HG03045 (cell line): ENCODE measurements around the gene MED15.
"Not testable (repeated sequence)": the region's sequence is repeated elsewhere in the genome, so short reads cannot be mapped to it uniquely, and the experiment has no call there.

Source experiments
- ATAC-seq: cut with Tn5 transposase; IDR thresholded peaks from one replicate; pipeline ENCODE4 v1.9.1; 2021; ENCODE audit warnings: mild to moderate bottlenecking, moderate library complexity; ENCODE audit not compliant: unreplicated experiment

MED15 gene

DNA sequence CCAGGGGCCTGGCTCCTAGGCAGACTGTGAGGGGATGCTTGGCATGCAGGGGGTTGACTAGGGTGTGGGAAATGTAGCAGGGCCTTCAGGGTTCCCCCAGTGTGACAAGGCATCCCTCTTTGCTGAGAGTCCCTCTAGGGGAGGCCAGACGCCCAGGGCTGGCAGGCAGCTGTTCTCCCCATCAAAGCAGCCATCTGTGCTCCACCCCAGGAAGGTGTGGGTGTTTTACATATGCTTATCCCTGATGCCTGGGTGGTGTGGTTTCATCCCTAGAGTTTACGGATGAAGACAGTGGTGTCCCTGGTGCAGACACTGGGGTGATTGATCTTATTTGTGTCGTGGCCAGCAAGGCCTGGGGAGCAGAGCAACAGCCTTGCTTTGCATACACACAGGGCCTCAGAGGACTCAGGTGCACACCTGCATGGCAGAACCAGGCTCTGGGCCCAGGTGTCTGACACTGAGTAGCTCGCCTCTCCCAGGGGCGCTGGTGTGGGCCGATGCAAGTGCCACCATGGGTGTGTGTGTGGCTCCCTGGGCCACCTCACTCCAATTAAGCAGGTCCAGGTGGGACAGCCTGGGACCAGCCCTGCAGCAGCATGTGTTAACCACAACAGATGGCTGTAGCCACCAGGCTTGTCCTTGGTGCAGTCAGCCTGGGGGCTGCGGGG is 74.2 kb downstream of the MED15 start:
- ATAC-seq, result no peak

DNA sequence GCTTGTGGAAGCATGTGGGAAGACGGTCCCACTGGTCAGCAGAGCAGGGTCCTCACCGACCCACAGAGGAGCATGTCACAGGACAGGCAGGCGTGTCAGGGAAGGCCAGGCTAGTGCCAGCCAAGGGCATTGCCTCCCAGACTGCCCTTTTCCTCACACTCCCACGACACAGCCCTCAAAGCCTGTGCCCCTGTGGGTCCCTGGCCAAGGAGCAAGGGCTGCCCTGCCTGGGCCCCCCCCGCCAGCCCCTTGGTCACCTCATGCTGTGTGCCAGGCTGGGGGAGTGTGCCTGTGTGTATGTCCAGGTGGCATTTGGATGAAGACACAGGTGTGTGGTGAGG is 74.7 kb downstream of the MED15 start:
- no peak for ATAC-seq

DNA sequence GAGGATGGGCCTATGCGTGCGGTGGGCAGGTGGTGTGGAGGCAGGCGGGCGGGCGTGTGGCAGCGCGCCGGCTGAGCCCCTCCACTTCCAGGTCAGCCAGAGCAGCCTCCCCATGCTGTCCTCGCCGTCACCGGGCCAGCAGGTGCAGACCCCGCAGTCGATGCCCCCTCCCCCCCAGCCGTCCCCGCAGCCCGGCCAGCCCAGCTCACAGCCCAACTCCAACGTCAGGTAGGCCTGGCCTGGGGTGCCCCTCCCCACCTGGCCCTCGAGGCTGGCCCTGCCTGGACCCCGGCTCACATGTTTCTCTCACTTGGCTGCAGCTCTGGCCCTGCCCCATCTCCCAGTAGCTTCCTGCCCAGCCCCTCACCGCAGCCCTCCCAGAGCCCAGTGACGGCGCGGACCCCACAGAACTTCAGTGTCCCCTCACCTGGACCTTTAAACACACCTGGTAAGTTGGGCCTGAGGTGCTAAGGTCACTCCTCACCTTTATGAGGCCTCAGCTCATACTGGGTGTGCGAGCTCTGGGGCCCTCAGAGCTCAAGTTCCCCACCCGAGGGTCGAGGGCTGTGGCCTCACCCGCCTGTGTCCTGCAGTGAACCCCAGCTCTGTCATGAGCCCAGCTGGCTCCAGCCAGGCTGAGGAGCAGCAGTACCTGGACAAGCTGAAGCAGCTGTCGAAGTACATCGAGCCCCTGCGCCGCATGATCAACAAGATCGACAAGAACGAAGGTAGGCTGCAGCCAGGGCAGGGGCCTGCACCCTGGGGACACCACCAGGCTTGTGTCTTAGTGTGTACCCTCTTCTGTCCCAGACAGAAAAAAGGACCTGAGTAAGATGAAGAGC is 75.3 kb downstream of the MED15 start:
- ATAC-seq, result no peak

DNA sequence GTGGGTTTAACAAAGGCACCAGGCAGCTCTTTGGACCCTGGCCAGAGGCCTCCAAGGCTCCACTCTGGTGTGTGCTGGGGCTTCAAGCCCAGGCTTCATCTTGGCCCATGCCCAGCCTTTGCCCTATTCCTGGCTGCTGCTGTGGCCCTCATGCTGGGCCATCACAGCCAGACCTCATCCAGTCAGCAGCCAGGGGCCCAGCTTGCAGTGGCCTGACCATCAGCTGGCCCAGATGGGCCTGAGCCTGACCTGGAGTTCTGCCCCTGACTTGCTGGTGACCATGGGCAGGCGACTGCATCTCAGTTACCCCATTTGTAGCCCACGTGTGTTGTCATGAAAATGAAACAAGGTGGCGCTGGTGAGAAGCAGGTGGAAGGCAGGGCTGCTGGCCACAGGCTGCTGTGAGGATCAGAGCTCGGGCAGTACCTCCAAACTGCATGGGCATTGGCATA is 76.1 kb downstream of the MED15 start:
- ATAC-seq, result no peak

DNA sequence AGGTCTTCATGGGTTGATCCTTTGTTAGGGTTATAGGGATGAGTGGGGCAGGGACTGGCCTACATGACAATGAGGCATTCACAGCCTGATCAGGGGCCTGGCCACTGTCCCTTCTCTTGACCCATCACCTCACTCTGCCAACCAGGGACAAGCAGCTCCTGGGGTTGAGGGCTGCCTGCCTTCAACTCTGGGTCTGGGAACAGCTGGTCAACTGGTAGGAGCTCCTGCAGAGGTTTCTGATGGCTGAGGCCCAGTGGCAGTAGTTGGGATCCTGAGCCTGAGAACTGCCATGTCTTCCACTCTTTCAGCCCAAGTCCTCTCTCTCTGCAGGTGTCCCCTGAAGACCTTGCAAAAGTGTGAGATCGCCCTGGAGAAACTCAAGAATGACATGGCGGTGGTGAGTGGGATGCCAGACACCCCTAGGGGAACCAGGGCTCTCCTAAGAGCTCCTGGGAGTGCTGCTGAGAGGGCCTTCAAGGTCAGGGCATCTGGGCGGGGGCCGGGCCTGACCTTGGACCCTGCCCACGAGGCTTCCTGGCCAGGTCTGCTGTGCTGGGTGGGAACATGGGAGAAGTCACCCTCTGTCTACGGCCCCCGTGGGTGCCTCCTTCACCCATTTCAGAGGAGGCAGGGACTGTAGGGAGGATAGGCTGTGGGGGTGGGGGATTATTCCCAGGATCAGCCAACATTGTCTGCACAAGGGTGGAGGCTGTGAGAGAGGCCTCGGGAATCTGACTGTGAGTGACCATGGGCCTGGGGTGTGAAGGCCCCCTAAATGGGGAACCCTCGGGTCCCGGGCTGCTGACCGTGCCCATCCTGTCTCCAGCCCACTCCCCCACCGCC is 76.8 kb downstream of the MED15 start:
- no peak for ATAC-seq

DNA sequence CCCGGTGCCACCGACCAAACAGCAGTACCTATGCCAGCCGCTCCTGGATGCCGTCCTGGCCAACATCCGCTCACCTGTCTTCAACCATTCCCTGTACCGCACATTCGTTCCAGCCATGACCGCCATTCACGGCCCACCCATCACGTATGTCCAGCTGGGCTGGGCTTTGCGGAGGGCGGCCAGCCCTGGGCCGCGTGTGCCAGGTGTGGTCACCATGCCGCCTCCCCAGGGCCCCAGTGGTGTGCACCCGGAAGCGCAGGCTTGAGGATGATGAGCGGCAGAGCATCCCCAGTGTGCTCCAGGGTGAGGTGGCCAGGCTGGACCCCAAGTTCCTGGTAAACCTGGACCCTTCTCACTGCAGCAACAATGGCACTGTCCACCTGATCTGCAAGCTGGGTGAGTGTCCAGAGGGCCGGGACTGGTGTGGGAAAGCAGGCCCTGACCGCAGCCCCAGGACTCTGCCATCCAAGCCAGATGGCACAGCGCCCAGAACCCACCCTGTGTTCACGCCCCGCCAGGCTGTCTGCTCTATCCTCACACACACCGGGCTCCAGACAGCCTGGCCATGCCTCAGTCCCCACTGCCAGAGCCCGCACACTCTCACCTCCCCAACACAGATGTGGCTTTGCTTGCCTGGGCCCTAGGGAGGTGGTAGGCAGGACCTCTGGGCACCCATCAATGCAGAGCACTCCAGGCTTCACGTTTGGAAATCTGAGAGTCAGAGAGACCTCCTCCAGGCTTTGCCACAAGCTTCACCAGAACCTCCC is 77.6 kb downstream of the MED15 start:
- no peak for ATAC-seq

DNA sequence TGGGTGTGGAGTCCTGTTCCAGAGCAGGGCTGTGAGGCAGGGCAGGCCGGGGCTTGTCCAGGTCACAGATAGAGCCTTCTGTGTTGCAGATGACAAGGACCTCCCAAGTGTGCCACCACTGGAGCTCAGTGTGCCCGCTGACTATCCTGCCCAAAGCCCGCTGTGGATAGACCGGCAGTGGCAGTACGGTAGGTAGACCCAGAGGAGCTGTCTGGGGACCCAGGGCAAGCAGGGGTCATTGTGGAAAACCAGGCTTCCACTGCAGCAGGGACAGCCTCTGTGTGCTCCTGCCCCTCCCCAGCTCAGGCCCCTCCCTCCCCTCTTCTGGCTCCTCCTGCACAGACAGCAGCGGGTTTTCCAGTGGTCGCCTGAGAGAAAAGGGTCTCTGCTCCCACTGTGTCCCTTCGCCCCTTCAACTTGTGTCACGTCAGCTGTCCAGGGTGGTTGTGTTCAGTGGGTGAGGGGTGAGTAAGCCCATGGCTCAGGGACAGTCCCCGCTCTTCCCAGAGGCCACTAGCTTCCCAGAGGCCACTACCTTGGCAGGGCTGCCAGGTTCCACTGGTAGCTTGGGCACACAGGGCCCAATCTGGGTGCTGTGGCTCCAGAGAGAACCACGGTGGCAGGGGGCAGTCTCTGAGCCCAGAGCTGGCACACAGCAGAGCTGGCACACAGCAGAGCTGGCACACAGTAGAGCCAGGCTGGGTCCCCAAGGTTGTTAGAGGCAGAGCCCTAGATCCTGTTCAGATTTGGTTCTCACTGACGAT is 78.4 kb downstream of the MED15 start:
- ATAC-seq, result no peak

DNA sequence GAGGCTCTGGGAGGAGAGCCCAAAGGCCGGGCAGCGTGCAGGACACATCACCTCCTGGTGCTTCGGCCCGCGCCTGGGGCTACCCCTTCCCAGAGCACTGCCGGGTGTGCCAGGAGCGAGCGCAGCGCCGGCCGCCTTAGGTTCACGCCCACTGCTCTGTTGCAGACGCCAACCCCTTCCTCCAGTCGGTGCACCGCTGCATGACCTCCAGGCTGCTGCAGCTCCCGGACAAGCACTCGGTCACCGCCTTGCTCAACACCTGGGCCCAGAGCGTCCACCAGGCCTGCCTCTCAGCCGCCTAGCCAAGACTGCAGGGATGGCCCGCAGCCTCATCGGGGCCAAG is 79.0 kb downstream of the MED15 start:
- no peak for ATAC-seq

DNA sequence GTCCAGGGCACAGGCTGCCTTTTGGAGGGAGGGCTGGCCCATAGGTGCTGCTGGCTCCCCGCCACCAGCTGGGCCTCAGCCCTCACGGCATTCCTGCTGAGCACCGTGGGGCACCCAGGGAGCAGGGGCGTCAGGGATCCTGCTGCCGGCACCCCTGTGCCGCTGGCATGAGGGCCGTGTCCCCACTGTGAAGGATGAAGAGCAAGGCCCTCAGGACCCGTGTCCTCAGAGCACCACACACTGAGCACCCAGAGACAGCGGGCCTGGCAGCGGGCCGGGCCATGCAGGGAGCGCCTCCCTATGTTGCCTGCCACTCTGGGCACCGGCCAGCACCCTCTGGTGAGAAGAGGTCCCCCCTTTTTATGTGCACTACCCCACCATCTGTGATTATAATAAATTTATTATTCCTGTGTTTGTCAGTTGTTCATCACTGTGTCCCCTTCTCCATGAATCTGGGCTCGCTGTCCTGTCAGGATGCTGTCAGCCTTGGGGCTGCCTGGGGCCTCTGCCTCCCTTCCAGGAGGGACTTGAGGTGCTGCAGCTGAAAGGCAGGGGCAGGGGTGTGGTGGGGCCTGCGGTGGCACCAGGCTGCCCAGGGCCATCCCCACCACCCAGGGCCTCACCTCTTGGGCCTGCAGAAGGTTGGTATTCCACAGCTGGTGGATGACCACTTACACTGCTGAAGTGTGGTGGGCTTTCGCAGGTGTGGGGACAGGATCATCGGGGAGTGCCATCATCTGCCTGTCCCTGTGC is 80.0 kb downstream of the MED15 start:
- no peak for ATAC-seq

DNA sequence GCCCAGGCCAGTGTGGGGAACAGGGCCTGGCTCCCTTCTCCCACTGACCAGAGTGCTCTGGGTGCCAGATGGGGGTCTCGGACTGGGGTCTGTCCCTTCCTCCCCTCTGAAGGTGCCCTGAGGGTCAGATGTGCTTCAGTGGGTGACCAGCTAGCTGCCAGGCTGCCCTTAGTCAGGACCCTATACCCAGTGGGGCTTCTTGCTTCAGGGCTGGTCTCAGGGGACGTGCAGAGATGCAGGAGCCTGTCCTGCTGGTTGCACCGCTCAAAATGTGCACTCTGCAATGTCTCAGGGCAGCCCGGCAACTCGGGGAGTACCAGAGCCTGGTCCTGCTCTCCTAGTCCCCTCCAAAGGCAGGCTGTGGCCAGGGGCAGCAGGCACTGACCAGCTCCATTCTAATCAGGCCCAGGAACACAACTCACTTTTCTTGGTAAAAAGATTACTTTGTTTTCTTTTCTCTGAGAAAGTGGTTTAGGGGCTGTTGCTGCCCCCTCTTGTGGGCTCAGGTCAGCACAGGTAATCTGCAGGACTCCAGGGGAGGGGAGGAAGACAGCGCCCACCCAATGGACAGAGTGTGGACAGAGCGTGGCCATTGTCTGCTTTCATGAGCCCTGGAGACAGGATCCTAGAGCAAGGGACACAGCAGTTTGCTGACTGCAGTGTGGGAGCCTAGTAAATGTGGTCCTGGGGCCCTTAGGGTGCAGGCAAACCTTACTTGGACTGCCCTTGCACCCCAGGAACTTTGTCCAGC is 80.9 kb downstream of the MED15 start:
- no peak for ATAC-seq

DNA sequence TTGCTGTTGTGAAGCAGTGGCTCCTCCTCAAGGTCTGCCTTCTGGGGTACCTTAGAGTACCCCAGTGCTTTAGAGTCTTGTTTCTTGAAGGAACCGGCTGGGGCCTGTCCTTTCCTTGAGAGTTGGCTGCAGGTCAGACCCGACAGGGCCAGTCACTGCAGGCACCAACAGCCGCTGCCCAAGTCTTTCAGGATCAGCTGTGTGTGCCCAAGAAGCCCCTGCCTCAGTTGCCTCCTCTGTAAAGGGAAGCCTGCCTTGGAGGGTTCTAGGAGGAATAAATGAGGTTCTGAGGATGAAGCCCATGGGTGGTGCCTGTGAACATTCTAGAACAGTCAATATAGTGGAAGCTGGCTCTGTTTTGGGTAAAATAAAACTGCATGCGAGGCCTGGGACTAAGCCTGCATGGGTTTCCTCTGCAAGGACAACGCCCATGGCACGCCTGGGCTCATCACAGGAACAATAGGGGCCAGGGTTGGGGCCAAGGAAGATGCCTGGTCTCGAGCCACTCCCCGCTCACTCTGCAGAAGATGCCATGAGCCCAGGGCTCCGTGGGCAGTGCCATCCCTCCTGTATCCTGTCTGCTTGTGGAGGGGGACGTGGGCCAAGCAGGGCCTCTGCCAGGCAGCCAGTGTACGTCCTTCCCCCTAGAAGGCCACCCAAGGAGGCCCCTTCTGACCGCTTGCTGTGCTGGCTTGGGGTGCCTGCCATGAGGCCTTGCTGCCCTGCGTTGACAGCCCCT is 81.6 kb downstream of the MED15 start:
- ATAC-seq, result no peak

DNA sequence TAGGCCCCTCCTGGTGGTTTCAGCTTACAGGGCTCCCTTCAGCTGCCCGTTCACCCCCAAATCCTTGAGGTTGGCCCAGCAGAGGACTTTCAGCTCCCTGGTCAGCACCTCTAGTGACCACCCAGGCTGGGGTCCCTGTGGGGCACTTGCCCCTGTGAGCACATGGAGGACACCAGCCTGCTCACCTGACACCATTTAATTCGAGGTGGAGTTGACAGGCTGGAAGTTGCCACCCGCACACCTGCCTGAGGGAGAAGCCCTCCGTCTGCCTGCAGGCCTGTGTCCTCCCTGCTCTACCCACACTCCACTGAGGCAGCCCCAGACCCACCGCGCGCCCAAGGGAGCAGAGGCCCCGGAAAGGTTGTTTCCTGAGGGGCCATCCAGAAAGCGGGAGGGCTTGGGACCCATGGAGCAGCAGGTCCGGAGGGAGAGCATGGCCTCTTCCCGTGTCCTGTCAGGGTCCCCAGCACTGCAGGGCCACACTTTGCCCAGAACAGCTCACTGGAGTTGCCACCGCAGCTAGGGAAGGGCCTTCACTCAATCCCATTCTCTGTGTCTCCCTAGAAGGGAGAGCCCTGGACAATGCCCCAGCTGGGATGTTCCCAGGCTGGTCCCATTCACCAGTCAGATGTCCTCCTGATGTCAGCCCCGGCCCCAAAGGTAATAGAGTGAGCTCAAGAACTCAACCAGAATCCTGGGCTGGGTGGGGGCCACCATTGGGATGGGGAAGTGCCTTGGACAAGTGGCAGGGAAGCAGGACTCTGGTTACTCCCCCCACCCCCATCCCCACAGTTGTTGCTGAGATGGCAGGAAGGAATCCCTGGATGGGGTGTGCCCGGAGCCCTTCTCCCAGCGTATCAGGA is 82.4 kb downstream of the MED15 start:
- no peak for ATAC-seq

DNA sequence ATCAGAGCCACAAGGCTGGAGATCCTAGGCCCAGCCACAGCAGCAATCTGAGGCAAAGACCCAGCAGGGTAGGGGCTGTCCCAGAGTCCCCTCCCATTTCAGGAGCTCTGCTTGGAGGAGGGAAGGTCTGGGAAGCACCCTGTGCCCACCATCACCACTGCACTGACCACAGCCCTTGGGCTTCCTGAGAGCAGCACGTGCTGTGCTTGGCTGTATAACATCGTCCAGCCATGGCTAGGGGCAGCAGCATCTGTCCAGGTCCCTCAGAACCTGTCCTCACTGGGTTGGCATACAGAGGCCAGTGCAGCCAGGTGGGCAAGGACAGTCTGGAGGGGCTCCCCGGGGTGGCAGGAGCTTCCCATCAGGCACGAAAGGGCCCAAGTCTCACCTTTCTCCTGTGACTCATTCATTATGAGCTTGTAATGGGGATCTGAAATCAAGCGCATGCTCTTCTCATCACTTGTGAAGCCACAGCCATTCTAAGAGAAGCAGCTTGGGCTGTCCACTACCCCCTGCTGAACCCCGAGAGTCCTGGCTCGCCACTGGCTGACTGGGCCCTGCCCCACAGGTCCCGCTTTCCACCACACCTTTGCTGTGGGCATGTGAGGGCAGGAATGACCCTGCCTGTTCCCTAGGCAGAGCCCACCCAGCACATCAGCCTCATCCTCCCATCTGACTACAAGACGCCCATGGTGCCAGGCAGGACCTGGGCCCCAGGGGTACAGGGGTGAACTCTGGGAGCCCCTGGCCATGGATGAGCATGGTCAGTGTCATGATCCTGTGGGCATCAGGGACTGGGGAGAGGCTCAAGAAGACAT is 83.3 kb downstream of the MED15 start:
- ATAC-seq, result no peak

DNA sequence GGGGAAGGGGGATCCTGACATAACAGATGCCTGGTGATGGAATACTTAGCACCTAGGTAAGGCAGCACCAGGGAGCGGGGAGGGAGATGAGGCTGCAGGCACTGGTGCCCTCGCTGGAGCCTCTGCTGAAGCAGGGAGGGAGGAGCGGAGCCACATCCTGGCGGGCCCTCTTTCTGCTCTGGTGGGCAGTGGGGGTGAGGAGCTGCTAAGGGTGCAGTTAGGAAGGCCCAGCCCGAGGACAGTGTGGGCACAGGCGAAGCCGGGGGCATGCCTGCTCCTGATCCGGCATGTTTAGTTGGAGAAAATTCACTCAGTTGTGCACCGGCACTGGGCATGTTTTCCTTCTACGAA is 83.9 kb downstream of the MED15 start:
- no peak for ATAC-seq

DNA sequence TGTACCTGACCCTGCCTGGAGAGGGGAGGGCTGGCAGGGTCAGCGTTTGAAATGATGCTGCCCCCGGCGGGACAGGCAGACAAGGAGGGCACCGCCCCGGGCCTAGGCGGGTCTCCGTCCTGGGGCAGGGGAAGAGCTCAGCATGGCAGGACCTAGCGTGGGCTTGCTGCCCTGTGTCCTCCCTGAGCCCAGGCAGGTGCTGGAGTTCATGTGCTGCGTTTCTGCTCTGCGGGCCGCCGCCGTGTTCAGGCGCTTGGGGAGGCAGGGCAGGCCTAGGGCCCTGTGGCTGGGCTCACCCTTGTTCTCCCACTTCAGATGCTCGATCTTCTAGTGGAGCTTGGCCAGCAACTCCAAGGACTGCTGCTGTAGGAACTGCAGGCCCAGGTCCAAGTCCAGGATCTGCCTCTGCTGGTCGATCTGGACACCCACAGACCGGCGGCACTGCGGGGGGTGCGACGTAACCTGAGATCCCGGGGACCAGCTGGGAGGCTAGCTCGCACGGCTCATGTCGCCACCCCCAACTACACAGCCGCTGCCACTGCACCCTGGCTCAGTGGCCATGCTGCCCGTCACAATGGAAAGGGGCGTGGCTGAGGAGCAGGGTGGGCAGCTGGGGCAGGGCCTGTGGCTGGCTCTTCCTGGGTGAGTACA is 84.4 kb downstream of the MED15 start:
- ATAC-seq, result no peak

DNA sequence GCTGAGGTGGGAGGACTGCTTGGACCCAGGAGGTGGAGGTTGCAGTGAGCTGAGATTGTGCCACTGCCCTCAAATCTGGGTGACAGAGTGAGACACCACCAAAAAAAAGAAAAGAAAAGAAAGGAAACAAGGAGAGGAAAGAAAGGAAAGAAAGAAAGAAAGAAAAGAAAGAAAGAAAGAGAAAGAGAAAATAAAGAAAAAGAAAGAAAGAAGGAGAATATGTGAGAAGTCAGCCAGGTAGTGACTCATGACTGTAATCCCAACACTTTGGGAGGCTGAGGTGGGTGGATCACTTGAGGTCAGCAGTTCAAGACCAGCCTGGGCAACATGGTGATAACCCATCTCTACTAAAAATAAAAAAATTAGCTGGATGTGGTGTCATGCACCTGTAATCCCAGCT is 86.6 kb downstream of the MED15 start:
- not testable (repeated sequence) for ATAC-seq
